ENCODE data around the gene IL1RAPL2. TPM values are rescaled to one million over a fixed set of nuclear protein-coding genes. Genes with fewer than 3 reads are reported as not detected.

The IL1RAPL2 gene
- polyA plus RNA-seq, 1 of the 3 experiments (the other 2 are of a cell fraction) = 0.13 TPM

DNA sequence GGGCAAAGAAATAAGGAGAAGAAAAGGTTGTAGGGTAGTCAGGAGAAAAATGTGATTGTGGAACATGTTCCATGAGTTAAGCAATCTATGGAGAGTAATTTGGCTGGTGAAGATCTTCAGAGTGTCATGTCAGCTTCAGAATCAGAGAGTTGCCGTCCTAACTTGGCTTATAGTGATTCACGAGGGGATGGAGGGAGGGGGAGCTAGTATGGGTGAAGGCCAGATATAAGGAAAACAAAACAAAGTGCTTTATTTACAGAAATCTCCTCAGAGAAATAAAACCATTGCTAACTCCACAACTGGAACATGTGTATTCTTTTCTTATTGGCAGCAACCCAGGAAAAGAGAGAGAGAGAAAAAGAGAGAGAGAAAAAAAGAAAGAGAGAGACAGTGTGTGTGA lies 999.9 kb downstream of the IL1RAPL2 start (continued):
- no peak for TF ChIP-seq NRF1 (IDR thresholded peaks at IDR 0.05; ENCODE audit: low read depth, low read length)
- TF ChIP-seq EP300 (IDR thresholded peaks at IDR 0.05; ENCODE audit: borderline replicate concordance in 1 of 2, low read depth in 1 of 2, low read length in 1 of 2) = no peak
- no peak for TF ChIP-seq SMC3 (IDR thresholded peaks at IDR 0.05; ENCODE audit: low read depth, low read length)

GRCh38 chrX:105567082-105567481 lies 1001.1 kb downstream of the IL1RAPL2 start:
- Histone ChIP-seq H3K79me2 (ENCODE audit: insufficient read depth) (no peaks in the 10 kb centered on the region), H3K4me1 (ENCODE audit: control insufficient read depth in 1 of 2, insufficient read depth in 2 of 2, low read depth in 1 of 2, low read length in 1 of 2) (no peaks in the 10 kb centered on the region), H2AFZ (ENCODE audit: low read depth) (no peak overlapping the region), H3K4me3 (ENCODE audit: low read depth in 2 of 2, low read length in 1 of 2) (no peak overlapping the region), H3K9me2 (no peaks in the 10 kb centered on the region), H3K9me3 (no peaks in the 10 kb centered on the region), H3K9ac (no peak overlapping the region), H3K4me2 (no peak overlapping the region), H4K20me1 (ENCODE audit: insufficient read depth) (no peaks in the 10 kb centered on the region), H3F3A (replicated peaks; ENCODE audit: insufficient read depth) (no peaks in the 10 kb centered on the region), H3K36me3 (replicated peaks in 1 of 2; ENCODE audit: control insufficient read depth in 1 of 2, insufficient read depth in 2 of 2, low read length in 1 of 2) (no peaks in the 10 kb centered on the region), H3K27me3 (ENCODE audit: insufficient read depth) (no peaks in the 10 kb centered on the region), H3K27ac (ENCODE audit: low read depth in 2 of 2, low read length in 1 of 2) (no peak overlapping the region)
- DNase-seq = no peak
- no peak for TF ChIP-seq RXRA (IDR thresholded peaks at IDR 0.05; ENCODE audit: borderline replicate concordance, low read depth)
- no peak for TF ChIP-seq ELF1 (IDR thresholded peaks at IDR 0.05)
- no peak for TF ChIP-seq GATA2 (CRISPR knock-in tag; IDR thresholded peaks at IDR 0.05)
- no peak for TF ChIP-seq FOXJ3 (CRISPR knock-in tag; IDR thresholded peaks at IDR 0.05)
- TF ChIP-seq NRF1 (IDR thresholded peaks at IDR 0.05; ENCODE audit: low read depth, low read length) = no peak
- no peak for TF ChIP-seq RCOR1 (IDR thresholded peaks at IDR 0.05; ENCODE audit: low read length)
- TF ChIP-seq, protein P1, sequence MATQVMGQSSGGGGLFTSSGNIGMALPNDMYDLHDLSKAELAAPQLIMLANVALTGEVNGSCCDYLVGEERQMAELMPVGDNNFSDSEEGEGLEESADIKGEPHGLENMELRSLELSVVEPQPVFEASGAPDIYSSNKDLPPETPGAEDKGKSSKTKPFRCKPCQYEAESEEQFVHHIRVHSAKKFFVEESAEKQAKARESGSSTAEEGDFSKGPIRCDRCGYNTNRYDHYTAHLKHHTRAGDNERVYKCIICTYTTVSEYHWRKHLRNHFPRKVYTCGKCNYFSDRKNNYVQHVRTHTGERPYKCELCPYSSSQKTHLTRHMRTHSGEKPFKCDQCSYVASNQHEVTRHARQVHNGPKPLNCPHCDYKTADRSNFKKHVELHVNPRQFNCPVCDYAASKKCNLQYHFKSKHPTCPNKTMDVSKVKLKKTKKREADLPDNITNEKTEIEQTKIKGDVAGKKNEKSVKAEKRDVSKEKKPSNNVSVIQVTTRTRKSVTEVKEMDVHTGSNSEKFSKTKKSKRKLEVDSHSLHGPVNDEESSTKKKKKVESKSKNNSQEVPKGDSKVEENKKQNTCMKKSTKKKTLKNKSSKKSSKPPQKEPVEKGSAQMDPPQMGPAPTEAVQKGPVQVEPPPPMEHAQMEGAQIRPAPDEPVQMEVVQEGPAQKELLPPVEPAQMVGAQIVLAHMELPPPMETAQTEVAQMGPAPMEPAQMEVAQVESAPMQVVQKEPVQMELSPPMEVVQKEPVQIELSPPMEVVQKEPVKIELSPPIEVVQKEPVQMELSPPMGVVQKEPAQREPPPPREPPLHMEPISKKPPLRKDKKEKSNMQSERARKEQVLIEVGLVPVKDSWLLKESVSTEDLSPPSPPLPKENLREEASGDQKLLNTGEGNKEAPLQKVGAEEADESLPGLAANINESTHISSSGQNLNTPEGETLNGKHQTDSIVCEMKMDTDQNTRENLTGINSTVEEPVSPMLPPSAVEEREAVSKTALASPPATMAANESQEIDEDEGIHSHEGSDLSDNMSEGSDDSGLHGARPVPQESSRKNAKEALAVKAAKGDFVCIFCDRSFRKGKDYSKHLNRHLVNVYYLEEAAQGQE (IDR thresholded peaks at IDR 0.05; ENCODE audit: low read depth, low read length) = no peak
- no peak for TF ChIP-seq RFX5 (IDR thresholded peaks at IDR 0.05; ENCODE audit: low read length)
- TF ChIP-seq, protein P2, sequence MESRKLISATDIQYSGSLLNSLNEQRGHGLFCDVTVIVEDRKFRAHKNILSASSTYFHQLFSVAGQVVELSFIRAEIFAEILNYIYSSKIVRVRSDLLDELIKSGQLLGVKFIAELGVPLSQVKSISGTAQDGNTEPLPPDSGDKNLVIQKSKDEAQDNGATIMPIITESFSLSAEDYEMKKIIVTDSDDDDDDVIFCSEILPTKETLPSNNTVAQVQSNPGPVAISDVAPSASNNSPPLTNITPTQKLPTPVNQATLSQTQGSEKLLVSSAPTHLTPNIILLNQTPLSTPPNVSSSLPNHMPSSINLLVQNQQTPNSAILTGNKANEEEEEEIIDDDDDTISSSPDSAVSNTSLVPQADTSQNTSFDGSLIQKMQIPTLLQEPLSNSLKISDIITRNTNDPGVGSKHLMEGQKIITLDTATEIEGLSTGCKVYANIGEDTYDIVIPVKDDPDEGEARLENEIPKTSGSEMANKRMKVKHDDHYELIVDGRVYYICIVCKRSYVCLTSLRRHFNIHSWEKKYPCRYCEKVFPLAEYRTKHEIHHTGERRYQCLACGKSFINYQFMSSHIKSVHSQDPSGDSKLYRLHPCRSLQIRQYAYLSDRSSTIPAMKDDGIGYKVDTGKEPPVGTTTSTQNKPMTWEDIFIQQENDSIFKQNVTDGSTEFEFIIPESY (IDR thresholded peaks at IDR 0.05; ENCODE audit: borderline replicate concordance, low read depth) = no peak
- no peak for TF ChIP-seq GABPA (IDR thresholded peaks at IDR 0.05; ENCODE audit: low read depth)
- TF ChIP-seq NFIC (IDR thresholded peaks at IDR 0.05; ENCODE audit: borderline replicate concordance) = no peak
- CTCF ChIA-PET = no interaction called here
- POLR2A ChIA-PET = no interaction called here

Data from SK-N-SH (cell line).